HEK293 (cell line): ENCODE data around the gene KCNQ4.

Experiments used
- CTCF ChIP-seq: fragments of 450-650 bp; formaldehyde crosslinking; IDR thresholded peaks from 2 replicates; pipeline ENCODE4 v1.5.1; 2016; ENCODE audit warnings: missing biosample characterization, missing genetic modification characterization
- ZNF10 ChIP-seq: fragments of 450-650 bp; formaldehyde crosslinking; IDR thresholded peaks from 2 replicates; pipeline ENCODE4 v1.5.1; 2017; ENCODE audit warnings: missing biosample characterization, missing genetic modification characterization
- TF ChIP-seq, protein P1 (sequence below): fragments of 450-650 bp; formaldehyde crosslinking; IDR thresholded peaks from 2 replicates; pipeline ENCODE4 v1.5.1; 2016; ENCODE audit warnings: missing biosample characterization, missing genetic modification characterization

GRCh38 chr1:40831001-40831732 lies 47.6 kb downstream of the KCNQ4 start:
- TF ChIP-seq, protein P1, sequence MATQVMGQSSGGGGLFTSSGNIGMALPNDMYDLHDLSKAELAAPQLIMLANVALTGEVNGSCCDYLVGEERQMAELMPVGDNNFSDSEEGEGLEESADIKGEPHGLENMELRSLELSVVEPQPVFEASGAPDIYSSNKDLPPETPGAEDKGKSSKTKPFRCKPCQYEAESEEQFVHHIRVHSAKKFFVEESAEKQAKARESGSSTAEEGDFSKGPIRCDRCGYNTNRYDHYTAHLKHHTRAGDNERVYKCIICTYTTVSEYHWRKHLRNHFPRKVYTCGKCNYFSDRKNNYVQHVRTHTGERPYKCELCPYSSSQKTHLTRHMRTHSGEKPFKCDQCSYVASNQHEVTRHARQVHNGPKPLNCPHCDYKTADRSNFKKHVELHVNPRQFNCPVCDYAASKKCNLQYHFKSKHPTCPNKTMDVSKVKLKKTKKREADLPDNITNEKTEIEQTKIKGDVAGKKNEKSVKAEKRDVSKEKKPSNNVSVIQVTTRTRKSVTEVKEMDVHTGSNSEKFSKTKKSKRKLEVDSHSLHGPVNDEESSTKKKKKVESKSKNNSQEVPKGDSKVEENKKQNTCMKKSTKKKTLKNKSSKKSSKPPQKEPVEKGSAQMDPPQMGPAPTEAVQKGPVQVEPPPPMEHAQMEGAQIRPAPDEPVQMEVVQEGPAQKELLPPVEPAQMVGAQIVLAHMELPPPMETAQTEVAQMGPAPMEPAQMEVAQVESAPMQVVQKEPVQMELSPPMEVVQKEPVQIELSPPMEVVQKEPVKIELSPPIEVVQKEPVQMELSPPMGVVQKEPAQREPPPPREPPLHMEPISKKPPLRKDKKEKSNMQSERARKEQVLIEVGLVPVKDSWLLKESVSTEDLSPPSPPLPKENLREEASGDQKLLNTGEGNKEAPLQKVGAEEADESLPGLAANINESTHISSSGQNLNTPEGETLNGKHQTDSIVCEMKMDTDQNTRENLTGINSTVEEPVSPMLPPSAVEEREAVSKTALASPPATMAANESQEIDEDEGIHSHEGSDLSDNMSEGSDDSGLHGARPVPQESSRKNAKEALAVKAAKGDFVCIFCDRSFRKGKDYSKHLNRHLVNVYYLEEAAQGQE: no peak
- TF ChIP-seq ZNF10 (tag by site-specific recombination) (no peak), CTCF (tag by site-specific recombination) (no peak)
